ENCODE data around the gene ZNF570.

ZNF570 gene

GRCh38 chr19:37468961-37469777 is at the start of gene ZNF570:
TSS of gene ZNF570 (plus strand) at chr19:37469356. CDS start at chr19:37470355, 999 bp downstream.
- DNase-seq: peak; percentile 85

DNA sequence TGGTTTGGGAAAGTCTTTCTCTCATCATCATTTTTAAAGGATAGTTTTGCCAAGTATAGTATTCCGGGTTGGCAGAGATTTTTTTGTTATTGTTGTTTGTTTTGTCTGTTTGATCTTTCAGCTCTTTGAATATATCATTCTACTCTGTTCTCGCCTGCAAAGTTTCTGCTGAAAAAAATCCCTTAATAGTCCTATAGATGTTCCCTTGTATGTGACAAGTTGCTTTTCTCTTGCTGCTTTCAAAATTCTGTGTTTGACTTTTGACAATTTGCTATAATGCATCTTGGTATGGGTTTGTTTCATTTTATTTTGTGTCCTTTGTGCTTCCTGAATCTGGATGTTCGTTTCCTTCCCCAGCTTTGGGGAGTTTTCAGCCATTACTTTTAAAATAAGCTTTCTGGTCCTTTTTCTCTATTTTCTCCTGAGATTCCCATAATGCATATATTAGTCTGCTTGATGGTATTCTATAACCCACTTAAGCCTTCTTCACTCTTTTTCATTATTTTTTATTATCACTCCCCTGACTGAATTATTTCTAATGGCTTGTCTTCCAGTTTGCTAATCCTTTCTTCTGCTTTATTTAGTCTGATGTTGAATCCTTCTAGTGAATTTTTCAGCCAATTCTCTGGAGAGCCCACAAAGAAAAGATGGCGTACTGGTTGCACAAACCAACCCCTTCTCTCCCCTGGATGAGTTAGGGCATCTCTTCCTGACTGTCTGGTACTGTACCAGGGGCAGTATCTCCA is 16.5 kb upstream of the ZNF570 start:
- DNase-seq: no peak

- DNase-seq: no peak
Measured at GRCh38 chr19:37466277-37466797, 2.8 kb upstream of the ZNF570 start.

DNA sequence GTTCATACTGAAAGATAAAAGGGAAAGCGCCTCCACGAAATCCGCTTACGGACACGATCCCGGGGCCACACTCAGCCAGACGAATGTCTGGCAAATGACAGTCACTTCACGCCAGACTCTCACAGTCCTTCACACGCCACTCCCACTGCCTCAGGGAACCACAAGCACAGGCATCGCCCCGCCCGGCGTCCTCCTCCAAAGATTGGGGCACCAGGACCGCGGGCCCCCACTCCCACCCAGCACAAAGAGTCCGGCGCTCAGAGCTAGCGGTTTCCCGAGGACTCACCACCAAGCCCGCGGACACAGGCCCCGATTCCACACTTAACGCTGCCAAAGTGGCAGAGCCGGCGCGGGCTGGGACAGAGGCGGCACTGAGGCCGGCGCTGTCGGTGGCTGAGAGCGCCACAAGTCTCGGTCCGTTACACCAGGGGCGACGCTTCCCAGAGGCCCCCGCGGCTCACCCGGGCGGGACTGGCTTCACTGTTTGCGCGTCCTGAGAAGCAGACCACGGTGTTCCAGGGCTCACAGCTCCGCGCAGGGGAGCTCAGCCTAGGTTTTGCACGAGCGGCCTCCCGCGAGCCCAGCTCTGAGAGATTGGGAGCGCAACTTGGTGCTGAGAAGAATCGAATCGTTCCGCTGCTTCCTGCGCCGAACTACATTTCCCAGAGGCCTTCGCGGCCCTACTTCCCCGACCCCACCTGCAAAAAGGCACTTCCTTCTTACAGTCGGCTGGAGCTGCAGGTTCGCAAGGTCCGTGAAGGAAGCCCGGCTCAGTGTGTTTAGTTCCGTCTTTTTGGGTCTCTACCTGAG is 2.2 kb upstream of the ZNF570 start, which contains the start of gene ZNF569:
TSS of gene ZNF569 (minus strand) at position 647 of the 810 bp plus-strand sequence. CDS start 22,523 bp downstream, outside the sequence.
- peak; percentile 80 for DNase-seq

- peak; percentile 44 for DNase-seq
Measured at GRCh38 chr19:37467608-37468090, 1.5 kb upstream of the ZNF570 start.

DNA sequence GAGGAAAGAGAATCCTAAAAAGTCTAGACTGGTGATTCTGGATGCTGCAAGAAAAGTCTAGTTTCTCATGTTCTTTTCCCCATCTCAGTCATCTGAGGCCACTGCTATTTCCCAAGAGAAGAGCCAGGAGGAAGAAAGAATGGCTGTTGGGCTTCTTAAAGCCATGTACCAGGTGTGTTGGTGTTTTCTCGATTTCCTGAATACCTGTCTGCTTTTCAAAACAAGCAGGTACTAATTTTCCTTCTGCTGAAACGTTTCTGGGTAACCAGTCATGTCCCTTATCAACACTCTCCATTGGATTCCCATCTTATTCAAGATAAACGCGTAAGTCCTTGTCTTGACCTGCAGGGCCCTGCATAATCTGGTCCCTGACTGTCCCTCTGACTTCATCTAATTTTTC is 1.1 kb downstream of the ZNF570 start:
- no peak for DNase-seq

DNA sequence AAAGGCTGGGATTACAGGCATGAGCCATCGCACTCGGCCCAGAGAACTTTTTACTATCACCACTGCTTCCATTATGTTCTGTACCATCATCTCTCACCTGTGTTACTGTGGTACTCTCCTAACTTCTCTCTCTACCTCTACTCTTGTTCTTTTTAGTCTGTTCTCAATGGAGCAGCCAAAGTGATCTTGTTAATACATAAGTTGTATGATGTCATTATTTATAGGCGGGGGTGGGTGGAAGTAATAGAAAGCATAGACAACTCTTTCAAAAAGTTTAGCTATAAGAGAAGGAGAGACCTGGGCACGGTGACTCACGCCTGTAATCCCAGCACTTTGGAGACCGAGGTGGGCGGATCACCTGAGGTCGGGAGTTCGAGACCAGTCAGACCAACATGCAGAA is 3.0 kb downstream of the ZNF570 start:
- no peak for DNase-seq

- DNase-seq: no peak
Measured at GRCh38 chr19:37484406-37485168, 15.4 kb downstream of the ZNF570 start.

GRCh38 chr19:37492213-37492612 is 23.1 kb downstream of the ZNF570 start:
- DNase-seq: no peak

DNA sequence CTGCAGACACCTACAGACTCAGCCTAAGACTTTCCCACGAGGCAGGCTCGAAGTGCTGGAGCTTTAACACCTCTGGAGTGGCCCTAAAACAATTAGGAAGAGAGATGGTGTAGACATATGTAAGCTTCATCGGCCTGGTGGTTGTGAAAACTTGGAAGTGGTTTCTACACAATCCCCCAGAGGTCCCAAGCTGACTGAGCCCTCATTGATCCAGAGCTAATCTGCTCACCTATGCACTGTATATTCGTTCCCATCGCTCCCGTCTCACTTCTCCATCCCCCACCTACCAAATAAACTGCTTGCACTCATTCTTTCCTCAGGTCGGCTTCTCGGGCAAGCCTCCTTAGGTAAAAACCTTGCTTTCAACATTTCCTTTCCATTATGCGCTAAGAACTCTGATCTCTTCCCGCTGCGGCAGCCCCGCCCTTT is 36.8 kb downstream of the ZNF570 start:
- no peak for DNase-seq

DNA sequence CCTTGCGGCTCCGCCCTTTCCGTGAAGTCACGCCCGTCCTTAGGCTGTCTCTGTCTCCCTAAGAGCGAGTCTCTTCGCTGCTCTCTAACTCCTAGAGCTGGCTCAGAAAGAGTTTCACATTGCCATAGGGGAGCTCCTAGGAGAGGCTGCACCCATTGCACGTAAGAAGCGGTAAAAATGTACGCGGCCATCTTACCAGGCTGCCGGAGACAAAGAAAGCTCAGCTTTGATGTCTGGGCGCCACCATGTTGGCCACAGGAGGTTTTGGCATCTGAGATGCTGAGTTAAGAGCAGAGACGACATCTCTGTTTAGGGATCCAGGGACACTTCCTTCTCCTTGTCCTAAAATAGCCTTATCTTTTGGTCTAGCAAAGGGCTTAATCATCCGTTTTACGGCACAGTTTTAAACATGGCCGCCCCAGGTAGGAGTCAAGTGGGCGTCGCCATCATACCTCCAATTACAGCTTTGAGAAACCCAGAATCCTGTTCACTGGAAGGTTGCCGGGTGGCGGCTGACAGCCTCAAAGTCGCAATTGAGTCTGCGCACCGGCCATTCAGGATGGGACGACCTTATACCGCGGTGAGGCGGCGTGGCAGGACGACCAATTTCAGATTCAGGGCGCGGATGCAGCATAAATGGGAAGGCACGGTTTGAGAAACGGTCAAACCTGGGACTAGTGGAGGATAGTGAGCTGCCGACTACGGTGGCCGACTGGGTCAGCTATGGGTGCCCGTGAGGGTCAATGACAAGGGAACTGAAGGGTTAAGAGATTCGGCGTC is 37.4 kb downstream of the ZNF570 start, which contains the start of gene ZNF793:
TSS of gene ZNF793 (plus strand) at position 553 of the 780 bp plus-strand sequence. CDS start 16,501 bp downstream, outside the sequence.
- peak; percentile 92 for DNase-seq

DNA sequence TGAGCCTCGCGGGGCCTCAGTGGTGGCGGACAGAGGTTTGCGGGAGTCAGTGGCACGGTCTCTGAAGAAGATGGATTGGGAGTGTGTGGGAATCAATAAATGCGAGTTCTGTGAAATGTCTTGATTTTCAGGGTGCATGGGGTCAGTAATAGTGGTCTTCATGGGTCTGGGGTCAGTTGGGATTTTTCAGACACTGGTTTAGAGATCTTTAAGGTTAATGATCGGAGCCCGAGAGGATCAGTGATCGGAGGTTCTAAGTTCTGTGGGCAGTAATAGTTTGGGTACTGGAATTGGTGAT is 38.0 kb downstream of the ZNF570 start:
- no peak for DNase-seq

DNA sequence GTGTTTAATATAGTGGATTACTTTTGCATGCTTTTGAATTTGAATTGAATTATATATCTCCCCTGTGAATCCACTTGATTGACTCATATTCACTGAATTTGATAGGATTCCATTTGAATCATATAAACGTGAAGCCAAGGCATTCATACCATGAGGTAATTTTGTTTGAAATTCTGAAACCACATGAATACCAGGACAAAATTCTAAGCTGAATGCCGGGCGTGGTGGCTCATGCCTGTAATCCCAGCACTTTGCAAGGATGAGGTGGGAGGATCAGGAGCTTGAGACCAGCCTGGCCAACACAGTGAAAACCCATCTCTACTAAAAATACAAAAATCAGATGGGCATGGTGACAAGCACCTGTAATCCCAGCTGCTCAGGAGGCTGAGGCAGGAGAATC is 42.0 kb downstream of the ZNF570 start:
- DNase-seq: no peak

DNA sequence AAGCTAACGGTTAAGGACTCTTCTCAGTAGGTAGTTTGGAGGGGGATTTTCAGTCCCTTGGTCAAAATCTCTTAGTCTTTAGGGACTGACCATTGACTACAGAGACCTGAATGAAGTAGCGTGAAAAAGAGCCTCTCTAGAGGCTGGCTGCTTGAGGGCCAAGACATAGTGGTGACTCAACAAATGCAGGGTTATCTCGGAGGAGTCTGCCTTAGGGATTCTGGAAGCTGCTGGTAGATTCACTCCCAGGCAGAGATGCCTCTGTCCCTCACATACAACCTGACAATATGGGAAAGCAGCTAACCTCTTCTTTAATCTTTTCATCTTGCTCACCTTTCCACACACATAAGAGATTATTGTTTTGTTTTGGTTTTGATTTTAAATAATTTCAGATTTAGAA is 42.7 kb downstream of the ZNF570 start:
- no peak for DNase-seq

DNA sequence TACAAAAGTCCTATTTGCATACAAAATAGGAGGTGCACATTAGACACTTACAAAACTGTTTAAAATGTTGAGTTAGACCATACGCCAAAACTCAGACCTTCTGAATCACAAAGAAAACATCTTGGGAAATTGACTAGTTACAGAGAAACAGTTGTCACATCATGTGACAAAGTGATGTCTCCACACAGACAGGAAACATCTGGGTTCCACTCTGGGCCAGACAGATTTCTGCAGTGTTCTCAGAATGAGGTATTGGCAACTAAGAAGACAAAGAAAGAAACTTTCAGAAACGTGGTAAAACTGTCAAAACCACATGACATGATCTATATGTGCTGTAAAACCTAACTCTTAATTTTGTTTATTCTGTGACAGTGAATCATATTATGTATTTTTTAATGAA is 44.2 kb downstream of the ZNF570 start:
- DNase-seq: no peak

DNA sequence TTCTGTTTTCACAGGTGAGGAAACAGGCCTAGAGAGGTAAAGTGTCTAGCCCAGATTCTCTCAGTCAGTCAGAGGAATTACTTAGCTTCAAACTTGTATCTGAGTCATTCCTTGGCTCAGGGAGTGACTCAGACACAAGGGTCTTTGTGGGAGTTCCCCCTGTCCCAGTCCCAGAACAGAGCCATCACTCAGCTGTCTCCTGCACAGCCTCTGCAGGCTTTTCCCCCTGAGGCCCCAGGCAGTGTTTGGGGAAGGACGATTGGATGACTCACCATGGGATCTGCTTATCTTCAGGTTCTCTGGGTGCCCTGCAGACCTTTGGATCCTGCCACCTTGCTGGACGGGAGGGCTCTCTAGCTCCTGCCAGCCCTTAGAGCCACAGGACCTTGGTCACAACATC is 50.7 kb downstream of the ZNF570 start:
- no peak for DNase-seq

DNA sequence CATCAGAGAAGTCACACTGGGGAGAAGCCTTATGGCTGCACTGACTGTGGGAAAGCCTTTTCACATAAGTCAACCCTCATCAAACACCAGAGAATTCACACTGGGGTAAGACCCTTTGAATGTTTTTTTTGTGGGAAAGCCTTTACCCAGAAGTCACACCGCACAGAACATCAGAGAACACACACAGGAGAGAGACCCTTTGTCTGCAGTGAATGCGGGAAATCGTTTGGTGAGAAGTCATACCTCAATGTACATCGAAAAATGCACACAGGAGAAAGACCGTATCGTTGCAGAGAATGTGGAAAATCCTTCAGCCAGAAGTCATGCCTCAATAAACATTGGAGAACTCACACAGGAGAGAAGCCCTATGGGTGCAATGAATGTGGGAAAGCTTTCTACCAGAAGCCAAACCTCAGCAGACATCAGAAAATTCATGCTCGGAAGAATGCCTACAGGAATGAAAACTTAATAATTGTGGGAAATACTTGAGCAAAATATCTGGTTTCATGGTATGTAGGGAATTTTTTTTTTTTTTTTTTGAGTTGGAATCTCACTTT is 68.3 kb downstream of the ZNF570 start:
- DNase-seq: no peak
